IPS-20b (cell line): ENCODE results near the gene CLEC3B.
A peak's percentile ranks its signal among the peaks of the same experiment; 100 is the strongest.

ENCODE experiments used
- H3K27ac ChIP-seq: one replicate; pipeline ENCODE4 v1.5.1; 2013; ENCODE audit warnings: low read length
- H3K27me3 ChIP-seq: 2 replicates; pipeline ENCODE4 v1.6.1; 2013; ENCODE audit warnings: mild to moderate bottlenecking, low read length, inconsistent platforms; ENCODE audit not compliant: insufficient read depth
- H3K36me3 ChIP-seq: 2 replicates; pipeline ENCODE4 v1.6.1; 2013; ENCODE audit warnings: low read depth, mild to moderate bottlenecking, inconsistent platforms, low read length, moderate library complexity; ENCODE audit not compliant: insufficient read depth
- H3K4me1 ChIP-seq: 2 replicates; pipeline ENCODE4 v1.6.1; 2013; ENCODE audit warnings: mild to moderate bottlenecking, control low read depth, inconsistent platforms, low read length, moderate library complexity; ENCODE audit not compliant: insufficient read depth
- H3K4me3 ChIP-seq: 2 replicates; pipeline ENCODE4 v1.5.1; 2013; ENCODE audit warnings: mild to moderate bottlenecking, low read length, inconsistent platforms
- H3K9ac ChIP-seq: 2 replicates; pipeline ENCODE4 v1.6.1; 2013; ENCODE audit warnings: low read depth, mild to moderate bottlenecking, inconsistent platforms, low read length, moderate library complexity
- H3K9me3 ChIP-seq: 2 replicates; pipeline ENCODE4 v1.6.1; 2013; ENCODE audit warnings: mild to moderate bottlenecking, low read depth, low read length, inconsistent platforms; ENCODE audit not compliant: insufficient read depth

The CLEC3B gene

GRCh38 chr3:44992555-44993470 lies 33.3 kb upstream of the CLEC3B start:
- peaks cover 82% of the 10 kb centered on the region for H3K36me3 ChIP-seq
- H3K4me1 ChIP-seq, result peaks cover 31% of the 10 kb centered on the region
- H3K9ac ChIP-seq, result peak overlapping the region; percentile 30; the same call in 1 of the 2 replicates
- no peaks in the 10 kb centered on the region for H3K9me3 ChIP-seq
- H3K27ac ChIP-seq, result peak overlapping the region; percentile 32
- H3K4me3 ChIP-seq, result peak overlapping the region; percentile 46; the same call in 1 of the 2 replicates
- H3K27me3 ChIP-seq, result no peaks in the 10 kb centered on the region

DNA sequence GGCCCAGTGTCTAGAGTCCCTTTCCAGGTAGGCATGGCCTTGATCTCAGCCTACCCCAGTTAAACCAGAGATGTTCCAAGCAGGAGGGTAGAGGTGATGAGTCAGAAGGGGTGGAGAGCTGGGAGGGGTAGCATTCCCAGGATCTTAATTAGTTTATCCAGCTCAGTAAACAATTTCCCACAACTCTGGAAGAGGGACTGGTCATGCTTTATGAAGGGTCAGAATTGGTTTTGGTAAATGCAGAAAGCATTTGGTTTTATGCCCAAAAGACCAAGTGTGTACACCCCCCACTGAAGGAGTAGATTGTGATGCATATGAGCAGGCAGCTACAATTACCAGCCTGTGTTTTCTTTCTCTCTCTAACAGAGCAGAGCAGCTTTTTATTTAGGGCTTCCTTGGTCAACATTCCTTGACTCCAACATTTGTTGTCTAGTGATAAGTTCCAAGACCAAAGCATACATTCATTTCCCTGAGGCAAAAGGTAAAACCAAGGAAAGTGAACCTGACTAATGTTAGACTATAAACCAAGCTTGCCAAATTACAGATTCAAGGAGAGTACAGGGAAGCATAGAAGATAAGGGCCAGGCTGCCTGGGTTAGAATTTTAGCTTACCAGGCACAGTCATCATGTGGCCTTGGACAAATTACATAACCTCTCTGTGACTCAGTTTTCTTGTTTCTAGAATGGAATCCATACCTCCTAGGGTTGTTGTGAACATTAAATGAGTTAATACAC lies 32.5 kb upstream of the CLEC3B start:
- Histone ChIP-seq H3K9ac (peak overlapping the region; percentile 30; the same call in 1 of the 2 replicates), H3K9me3 (no peaks in the 10 kb centered on the region), H3K27me3 (no peaks in the 10 kb centered on the region), H3K36me3 (peaks cover 91% of the 10 kb centered on the region), H3K27ac (peak overlapping the region; percentile 44), H3K4me1 (peaks cover 27% of the 10 kb centered on the region), H3K4me3 (peak overlapping the region; percentile 46)

DNA sequence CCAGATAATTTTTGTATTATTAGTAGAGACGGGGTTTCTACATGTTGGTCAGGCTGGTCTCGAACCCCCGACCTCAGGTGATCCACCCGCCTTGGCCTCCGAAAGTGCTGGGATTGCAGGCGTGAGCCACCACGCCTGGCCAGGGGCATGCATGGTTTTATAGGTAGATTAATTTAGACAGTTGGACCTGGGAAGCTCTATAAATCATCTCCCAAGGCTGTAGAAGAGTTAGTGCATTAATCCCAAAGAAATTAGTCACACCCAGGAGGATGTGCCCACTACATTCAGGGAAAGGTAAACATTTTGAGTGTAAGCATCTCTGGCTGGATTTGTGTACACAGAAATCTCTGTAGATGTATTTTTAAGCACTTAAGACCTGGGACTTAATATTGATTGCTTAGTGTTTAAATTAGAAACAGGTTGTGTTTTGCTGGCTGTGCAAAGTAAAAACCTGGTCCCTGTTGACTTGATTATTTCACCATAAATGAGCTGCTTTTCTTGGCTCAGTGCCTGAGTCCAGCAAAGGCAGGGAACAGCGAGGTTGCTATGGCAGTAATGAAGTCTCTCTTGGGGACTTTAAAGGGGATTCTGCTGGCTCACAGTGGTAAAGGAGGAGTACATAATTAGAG lies 30.8 kb upstream of the CLEC3B start:
- Histone ChIP-seq H3K27me3 (no peaks in the 10 kb centered on the region), H3K36me3 (peaks cover 92% of the 10 kb centered on the region), H3K27ac (no peak overlapping the region)

GRCh38 chr3:44996556-44996969 lies 29.5 kb upstream of the CLEC3B start:
- no peak overlapping the region for H3K4me3 ChIP-seq
- no peak overlapping the region for H3K9ac ChIP-seq
- peaks cover 20% of the 10 kb centered on the region for H3K4me1 ChIP-seq
- no peaks in the 10 kb centered on the region for H3K9me3 ChIP-seq
- peaks cover 92% of the 10 kb centered on the region for H3K36me3 ChIP-seq
- no peak overlapping the region for H3K27ac ChIP-seq
- no peaks in the 10 kb centered on the region for H3K27me3 ChIP-seq

More for the DNA sequence above, 30.8 kb upstream of the CLEC3B start:
- H3K9me3 ChIP-seq, result no peaks in the 10 kb centered on the region
- no peak overlapping the region for H3K4me3 ChIP-seq
- H3K9ac ChIP-seq, result no peak overlapping the region
- H3K4me1 ChIP-seq, result peaks cover 20% of the 10 kb centered on the region

DNA sequence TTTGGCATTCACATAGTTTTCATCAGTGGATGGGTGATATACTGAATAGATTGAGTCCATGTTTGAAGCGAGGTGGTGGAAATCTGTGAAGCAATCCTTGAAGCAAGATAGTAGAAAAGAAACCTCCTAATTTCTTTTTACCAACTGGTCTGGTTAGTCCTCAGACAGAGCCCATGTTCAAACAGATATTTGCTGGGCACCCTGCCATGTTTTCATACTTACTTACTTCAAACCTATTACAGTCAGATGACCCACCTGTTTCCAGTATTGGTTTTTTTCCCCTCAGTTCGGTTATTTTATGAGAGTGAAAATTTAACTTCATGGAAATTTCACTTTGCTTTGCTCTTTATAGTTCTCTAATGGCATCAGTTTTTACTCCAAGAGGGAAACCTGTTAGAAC lies 26.3 kb upstream of the CLEC3B start:
- Histone ChIP-seq H3K36me3 (peaks cover 95% of the 10 kb centered on the region), H3K9ac (no peak overlapping the region), H3K4me1 (no peaks in the 10 kb centered on the region), H3K27me3 (no peaks in the 10 kb centered on the region), H3K4me3 (no peak overlapping the region), H3K27ac (no peak overlapping the region), H3K9me3 (peaks cover 3% of the 10 kb centered on the region)

DNA sequence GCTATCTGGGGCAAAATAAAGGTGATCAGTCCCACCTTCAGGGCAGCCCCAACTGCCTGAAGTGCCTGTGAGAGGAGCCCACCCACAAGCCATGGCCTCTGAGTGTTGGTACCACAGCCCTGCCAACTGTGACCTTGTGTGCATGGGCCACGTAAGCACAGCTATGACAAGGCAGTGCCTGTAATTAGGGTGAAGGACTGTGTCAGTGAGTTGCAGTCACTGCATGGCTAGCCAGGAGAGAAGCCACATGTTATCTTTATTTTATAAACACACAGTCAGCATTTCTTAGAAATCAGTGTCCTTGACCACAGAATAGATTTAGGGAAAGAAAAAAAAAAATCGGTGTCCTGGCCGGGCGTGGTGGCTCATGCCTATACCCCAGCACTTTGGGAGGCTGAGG lies 25.3 kb upstream of the CLEC3B start:
- Histone ChIP-seq H3K27me3 (no peaks in the 10 kb centered on the region), H3K4me3 (no peak overlapping the region), H3K27ac (no peak overlapping the region), H3K36me3 (peaks cover 97% of the 10 kb centered on the region), H3K9ac (no peak overlapping the region), H3K9me3 (peaks cover 8% of the 10 kb centered on the region), H3K4me1 (no peaks in the 10 kb centered on the region)

DNA sequence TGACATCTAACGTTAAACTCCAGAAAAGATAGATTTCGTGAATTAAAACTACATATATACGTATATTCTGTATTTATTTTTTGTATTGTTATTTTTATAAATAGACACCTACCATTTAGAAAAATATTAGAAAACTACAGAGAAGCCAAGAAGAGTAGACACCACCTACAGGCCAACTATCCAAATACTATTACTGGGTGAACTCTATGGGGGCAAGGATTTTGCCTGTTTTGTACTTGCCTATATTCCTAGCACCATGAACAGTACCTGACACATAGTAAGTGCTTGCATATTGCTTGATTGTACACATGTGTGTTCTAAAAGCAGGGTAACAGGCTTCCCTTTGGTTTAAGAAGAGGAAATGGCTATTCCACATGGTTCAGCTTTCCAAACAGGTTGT lies 24.4 kb upstream of the CLEC3B start:
- H3K36me3 ChIP-seq, result peaks cover 90% of the 10 kb centered on the region
- H3K9me3 ChIP-seq, result peaks cover 8% of the 10 kb centered on the region
- H3K4me1 ChIP-seq, result no peaks in the 10 kb centered on the region
- no peaks in the 10 kb centered on the region for H3K27me3 ChIP-seq
- no peak overlapping the region for H3K9ac ChIP-seq
- H3K27ac ChIP-seq, result no peak overlapping the region
- H3K4me3 ChIP-seq, result no peak overlapping the region

DNA sequence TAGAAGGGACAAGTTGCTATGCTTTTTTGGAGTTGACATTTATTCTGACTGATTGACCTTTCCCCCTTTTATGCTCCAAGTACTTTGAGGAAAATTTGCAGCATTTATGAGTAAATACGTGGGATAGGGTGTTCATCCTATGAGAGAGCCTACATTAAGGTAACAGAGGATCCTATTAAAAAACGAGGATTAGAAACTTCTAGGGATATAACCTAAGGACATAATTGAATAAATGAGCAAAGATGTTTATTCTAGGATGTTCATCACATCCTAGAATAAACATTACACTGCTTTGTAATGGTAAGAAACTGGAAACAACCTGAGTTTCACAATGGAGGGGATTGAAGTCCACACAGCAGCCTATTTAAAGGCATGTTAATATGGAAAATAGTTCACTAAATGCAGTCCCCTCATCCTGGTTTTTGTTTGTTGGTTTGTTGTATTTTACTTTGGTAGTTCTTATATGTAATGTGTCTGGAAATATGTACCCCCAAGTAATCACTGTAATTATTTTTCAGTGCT lies 23.9 kb upstream of the CLEC3B start:
- Histone ChIP-seq H3K9me3 (peaks cover 8% of the 10 kb centered on the region), H3K4me3 (no peak overlapping the region), H3K9ac (no peak overlapping the region), H3K27ac (no peak overlapping the region), H3K4me1 (no peaks in the 10 kb centered on the region), H3K27me3 (no peaks in the 10 kb centered on the region), H3K36me3 (peaks cover 90% of the 10 kb centered on the region)

DNA sequence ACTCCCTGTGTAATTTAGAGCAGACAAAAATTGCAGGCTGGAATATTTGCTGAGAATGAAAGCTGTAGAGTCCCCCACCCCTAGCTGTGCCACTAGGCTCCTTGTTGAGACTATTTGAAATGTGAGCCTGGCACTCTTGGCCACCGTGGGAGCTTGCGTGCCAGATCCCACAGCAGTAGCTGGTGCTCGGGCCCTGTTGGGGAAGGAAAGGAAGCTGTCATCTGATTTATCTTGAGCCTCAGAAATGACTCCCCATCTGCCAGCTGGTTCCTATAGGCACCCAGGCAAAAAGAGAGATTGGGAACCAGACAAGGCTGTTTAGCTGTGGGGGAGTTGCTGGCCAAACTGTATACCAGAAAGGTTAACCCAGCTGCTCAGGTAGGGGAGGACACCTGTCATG lies 23.4 kb upstream of the CLEC3B start:
- Histone ChIP-seq H3K4me1 (no peaks in the 10 kb centered on the region), H3K27ac (no peak overlapping the region), H3K9me3 (peaks cover 8% of the 10 kb centered on the region), H3K4me3 (no peak overlapping the region), H3K36me3 (peaks cover 90% of the 10 kb centered on the region), H3K27me3 (no peaks in the 10 kb centered on the region), H3K9ac (no peak overlapping the region)

- Histone ChIP-seq H3K4me3 (no peak overlapping the region), H3K27ac (no peak overlapping the region), H3K4me1 (no peaks in the 10 kb centered on the region), H3K36me3 (peaks cover 90% of the 10 kb centered on the region), H3K27me3 (no peaks in the 10 kb centered on the region), H3K9me3 (peaks cover 8% of the 10 kb centered on the region), H3K9ac (no peak overlapping the region)
These were observed 22.7 kb upstream of the CLEC3B start for GRCh38 chr3:45003406-45003805.

DNA sequence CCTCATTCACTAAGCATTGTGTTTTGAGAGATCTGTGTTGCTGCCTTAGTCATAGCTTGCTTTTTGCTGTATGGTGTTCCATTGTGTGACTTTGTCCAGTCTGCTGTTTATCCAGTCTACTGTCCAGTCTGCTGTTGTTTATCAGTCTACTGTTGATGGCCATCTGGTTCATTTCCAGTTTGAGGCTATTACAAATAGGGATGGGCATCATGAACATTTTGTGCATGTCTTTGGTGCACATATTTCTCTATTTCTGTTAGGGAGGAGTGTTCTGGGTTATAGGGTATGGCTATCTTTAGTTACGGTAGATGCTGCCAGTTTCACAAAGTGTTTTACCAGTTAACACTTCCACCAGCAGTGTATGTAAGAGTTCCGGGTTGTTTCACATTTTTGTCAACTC lies 22.2 kb upstream of the CLEC3B start:
- H3K4me1 ChIP-seq, result no peaks in the 10 kb centered on the region
- H3K27me3 ChIP-seq, result no peaks in the 10 kb centered on the region
- H3K27ac ChIP-seq, result no peak overlapping the region
- H3K36me3 ChIP-seq, result peaks cover 90% of the 10 kb centered on the region
- no peak overlapping the region for H3K9ac ChIP-seq
- peaks cover 8% of the 10 kb centered on the region for H3K9me3 ChIP-seq
- no peak overlapping the region for H3K4me3 ChIP-seq
